HG02981 (cell line): ENCODE data around the gene ELOF1.
"Not testable (repeated sequence)": the region's sequence is repeated elsewhere in the genome, so short reads cannot be mapped to it uniquely, and the experiment has no call there.

Source experiments
- ATAC-seq: cut with Tn5 transposase; IDR thresholded peaks from one replicate; pipeline ENCODE4 v1.9.1; 2021; ENCODE audit warnings: mild to moderate bottlenecking, moderate library complexity; ENCODE audit not compliant: unreplicated experiment

ELOF1 gene

GRCh38 chr19:11558881-11559828 lies at the start of gene ELOF1:
ELOF1 (minus strand) TSS chr19:11559230; CDS start chr19:11554347, 4,883 bp downstream.
- ATAC-seq = peak; percentile 82

- no peak for ATAC-seq
Measured at GRCh38 chr19:11606484-11606883, 47.5 kb upstream of the ELOF1 start.

DNA sequence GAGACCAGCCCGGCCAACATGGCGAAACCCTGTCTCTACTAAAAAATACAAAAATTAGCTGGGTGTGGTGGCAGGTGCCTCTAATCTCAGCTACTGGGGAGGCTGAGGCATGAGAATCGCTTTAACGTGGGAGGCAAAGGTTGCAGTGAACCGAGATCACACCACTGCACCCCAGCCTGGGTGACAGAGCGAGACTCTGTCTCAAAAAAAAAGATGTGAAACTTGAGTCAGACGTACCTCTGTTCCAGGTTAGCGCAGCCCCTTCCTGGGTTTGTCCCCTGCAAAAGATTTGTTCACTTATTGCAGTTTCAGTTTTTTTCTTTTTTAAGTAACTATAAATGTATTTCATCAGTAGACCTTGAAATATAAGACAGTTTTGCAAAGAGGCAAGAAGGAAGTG lies 40.7 kb upstream of the ELOF1 start:
- ATAC-seq = not testable (repeated sequence)

- no peak for ATAC-seq
Measured at GRCh38 chr19:11598746-11599145, 39.7 kb upstream of the ELOF1 start.

DNA sequence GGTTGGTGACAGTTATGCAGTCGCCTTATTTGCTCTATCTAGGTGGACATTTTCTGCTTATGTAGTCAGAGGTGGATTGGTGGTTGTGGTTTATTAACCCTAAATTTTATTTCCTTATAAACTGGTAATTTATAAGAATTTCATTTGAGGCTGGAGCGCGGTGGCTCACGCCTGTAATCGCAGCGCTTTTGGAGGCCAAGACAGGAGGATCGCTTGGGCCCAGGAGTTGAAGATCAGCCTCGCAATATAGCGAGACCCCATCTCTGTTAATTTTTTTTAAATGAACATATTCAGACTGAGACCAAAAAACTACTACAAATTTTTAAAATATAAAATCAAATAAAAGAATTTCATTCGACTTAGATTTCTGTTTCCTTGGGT lies 39.1 kb upstream of the ELOF1 start:
- no peak for ATAC-seq

- peak; percentile 97 for ATAC-seq
Measured at GRCh38 chr19:11597202-11598102, 38.4 kb upstream of the ELOF1 start, which contains the start of gene ZNF627. ZNF627 (plus strand) TSS chr19:11597483; CDS start chr19:11597628, 145 bp downstream.

DNA sequence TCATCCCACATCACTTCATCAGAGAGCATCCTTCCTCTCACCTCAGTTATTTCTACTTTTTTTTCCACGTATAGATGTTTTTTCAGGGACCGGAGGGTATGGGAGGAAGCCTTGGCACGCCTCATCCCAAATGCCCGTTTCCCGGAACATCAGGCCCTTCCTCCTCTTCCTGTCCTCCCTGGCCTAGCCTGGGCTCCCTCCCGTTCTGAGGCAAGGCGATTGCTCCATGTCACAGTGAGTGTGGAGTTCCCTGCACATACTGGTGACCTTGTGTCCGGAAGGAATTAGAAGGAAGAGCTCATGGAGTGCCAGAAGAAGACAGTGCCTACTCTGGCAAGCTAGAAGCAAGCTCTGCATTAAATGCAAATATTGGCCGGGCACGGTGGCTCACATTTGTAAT lies 37.1 kb upstream of the ELOF1 start:
- no peak for ATAC-seq

DNA sequence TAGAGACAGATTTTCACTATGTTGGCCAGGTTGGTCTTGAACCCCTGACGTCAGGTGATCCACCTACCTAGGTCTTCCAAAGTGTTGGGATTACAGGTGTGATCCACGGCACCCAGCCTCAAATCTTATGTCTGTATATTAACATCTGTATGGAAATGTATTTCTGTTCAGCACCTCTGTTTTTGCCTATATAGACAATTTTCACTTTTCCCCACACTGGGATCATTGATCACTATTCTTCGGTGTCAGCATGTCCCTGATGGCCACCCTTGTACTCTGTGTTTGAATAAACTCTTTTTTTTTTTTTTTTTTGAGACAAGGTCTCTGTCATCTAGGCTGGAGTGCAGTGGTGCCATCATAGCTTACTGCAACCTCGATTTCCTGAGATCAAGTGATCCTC lies 35.1 kb upstream of the ELOF1 start:
- ATAC-seq = no peak

- ATAC-seq = no peak
Measured at GRCh38 chr19:11587975-11588631, 29.1 kb upstream of the ELOF1 start.

DNA sequence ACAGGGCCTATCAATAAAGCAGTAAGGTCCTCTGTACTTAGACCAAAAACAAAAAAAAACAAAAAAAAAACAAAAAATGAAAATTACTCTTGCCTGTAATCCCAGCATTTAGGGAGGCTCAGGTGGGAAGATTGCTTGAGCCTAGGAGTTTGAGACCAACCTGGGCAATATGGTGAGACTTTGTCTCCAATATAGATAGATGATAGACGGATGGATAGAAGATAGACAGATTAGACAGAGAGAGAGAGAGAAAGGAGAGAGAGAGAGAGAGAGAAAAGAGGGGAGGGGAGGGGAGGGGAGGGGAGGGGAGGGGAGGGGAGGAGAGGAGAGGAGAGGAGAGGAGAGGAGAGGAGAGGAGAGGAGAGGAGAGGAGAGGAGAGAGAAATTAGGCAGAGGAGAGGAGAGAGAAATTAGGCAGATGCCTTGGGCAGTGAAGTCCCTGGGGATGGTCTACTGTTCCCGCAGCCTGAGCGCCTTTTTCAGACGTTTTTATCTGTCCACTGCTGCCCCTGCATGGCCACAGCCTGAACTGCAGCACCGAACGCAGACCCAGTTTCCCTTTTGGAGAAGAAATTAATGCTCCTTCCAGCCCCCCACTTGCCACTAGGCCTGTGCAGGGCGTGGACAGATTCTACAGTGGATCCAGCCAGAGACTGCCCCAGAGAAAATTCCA lies 28.4 kb upstream of the ELOF1 start:
- ATAC-seq = no peak

GRCh38 chr19:11586331-11586730 lies 27.3 kb upstream of the ELOF1 start:
- no peak for ATAC-seq

DNA sequence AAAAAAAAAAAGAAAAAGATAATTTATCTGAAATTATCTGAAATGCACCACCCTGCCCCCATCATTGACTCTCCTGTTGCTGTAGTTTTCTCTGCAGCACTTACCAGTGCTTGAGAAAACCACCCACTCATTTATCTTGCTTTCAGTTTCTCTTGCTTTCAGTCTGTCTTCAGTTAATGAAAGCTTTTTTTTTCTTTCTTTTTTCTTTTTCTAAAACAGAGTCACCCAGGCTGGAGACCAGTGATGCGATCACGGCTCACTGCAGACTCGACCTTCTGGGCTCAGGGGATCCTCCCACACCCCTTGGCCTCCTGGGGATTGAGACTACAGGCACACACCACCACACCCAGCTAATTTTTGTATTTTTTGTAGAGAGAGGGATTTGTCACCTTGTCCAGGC lies 22.7 kb upstream of the ELOF1 start:
- peak; percentile 62 for ATAC-seq

DNA sequence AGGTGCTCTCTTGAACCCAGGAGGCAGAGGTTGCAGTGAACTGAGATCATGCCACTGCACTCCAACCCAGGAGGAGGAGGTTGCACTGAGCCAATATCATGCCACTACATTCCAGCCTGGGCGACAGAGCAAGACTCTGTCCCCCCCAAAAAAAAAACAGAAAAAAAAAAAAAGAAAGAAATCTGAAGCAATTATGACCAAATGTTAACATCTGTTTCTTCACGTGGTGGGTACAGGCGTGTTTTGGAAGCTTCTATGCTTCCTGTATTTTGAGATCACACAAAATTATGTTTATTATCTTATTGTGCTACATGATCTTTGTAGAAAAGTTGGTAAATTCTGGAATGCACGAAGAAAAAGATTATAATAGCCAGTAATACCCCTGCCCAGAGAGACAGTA lies 21.1 kb upstream of the ELOF1 start:
- ATAC-seq = no peak

DNA sequence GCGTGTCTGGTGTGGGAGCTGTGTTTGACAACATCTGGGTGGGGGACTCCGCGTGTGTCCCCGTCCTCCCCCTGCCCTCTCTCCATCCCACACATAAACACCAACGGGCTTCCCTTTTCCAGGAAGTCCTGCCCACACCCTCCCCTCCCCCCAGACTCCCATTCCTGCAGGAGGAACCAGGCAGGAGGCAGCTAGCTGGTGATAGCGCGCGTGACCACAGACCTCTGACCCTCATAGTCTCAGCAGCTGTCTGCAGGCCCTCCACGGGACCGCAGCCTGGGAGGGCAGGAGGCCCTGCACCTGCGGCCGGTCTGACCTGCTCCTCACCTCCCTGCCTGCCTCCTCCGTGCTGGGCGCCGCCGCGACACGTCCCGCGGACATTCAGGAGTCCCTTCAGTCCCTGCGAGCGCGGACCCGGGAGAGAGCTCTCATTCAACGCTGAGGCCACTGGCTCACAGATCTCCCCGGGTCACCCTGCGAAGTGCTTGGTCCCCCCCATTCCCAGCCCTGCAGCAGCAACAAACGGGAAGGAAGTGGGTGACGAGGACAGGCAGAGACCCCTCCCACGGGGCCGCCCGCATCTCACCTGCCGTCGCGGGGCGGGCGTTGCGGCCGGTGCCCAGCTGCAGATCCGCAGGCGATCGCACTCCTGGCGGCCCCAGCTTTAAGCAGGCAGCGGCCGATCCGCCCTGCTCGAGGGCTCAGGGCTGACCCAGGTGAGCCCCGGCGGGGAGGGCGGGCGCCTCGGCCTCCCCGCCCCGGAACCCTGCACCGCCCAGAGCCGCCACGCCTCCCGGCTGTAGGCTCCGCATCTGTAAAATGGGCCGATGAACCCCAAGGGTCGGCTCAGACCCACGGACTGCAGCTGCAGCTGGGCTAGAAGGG lies 19.5 kb upstream of the ELOF1 start:
- no peak for ATAC-seq

GRCh38 chr19:11577451-11578257 lies 18.6 kb upstream of the ELOF1 start, which contains the start of gene ACP5:
ACP5 (minus strand) TSS chr19:11577645; CDS start chr19:11577317, 328 bp downstream.
- no peak for ATAC-seq

- no peak for ATAC-seq
Measured at GRCh38 chr19:11576227-11576626, 17.2 kb upstream of the ELOF1 start.

GRCh38 chr19:11574689-11575088 lies 15.7 kb upstream of the ELOF1 start:
- no peak for ATAC-seq

DNA sequence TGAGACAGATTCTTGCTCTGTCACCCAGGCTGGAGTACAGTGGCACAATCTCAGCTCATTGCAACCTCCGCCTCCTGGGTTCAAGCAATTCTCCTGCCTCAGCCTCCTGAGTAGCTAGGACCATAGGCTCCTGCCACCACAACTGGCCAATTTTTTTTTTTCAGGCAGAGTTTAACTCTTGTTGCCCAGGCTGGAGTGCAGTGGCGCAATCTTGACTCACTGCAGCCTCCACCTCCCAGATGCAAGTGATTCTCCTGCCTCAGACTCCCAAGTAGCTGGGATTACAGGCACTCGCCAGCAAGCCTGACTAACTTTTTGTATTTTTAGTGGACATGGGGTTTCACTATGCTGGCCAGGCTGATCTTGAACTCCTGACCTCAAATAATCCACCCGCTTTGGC lies 14.7 kb upstream of the ELOF1 start:
- not testable (repeated sequence) for ATAC-seq
